ENCODE data around the gene PER1. TPM values are rescaled to one million over a fixed set of nuclear protein-coding genes. Genes with fewer than 3 reads are reported as not detected.
A peak's percentile ranks its signal among the peaks of the same experiment; 100 is the strongest.

PER1 gene
- total and polyA plus RNA-seq, 2 of the 13 experiments (the other 11 are each of a cell fraction or from before 2014, with no cell fraction given): 2.6 to 3.6 TPM

GRCh38 chr17:8156246-8156992 is 4.2 kb upstream of the PER1 start (continued):
- TF ChIP-seq E2F1 (CRISPR knock-in tag; IDR thresholded peaks at IDR 0.05) (peak; percentile 36; the same call in 1 of the 2 replicates), GPN1 (CRISPR knock-in tag; IDR thresholded peaks at IDR 0.05; ENCODE audit: borderline replicate concordance) (no peak), ZNF292 (CRISPR knock-in tag; IDR thresholded peaks at IDR 0.05; ENCODE audit: borderline replicate concordance, low read depth) (no peak), SALL1 (CRISPR knock-in tag; IDR thresholded peaks at IDR 0.05) (no peak), KMT2B (CRISPR knock-in tag; IDR thresholded peaks at IDR 0.05) (no peak), GRHL1 (CRISPR knock-in tag; conservative IDR thresholded peaks at IDR 0.05) (no peak), IRF1 (CRISPR knock-in tag; IDR thresholded peaks at IDR 0.05; ENCODE audit: low read depth) (no peak), ZHX2 (IDR thresholded peaks at IDR 0.05; ENCODE audit: low read depth) (no peak), ZHX2 (CRISPR knock-in tag; IDR thresholded peaks at IDR 0.05; ENCODE audit: borderline replicate concordance) (no peak), ZNF639 (CRISPR knock-in tag; conservative IDR thresholded peaks at IDR 0.05) (no peak), ZNF251 (CRISPR knock-in tag; IDR thresholded peaks at IDR 0.05) (no peak), PAWR (CRISPR knock-in tag; IDR thresholded peaks at IDR 0.05; ENCODE audit: borderline replicate concordance) (no peak), ZNF570 (CRISPR knock-in tag; IDR thresholded peaks at IDR 0.05; ENCODE audit: borderline replicate concordance) (no peak), KDM6A (CRISPR knock-in tag; IDR thresholded peaks at IDR 0.05; ENCODE audit: low read depth) (no peak), NFYC (CRISPR knock-in tag; IDR thresholded peaks at IDR 0.05) (peak; percentile 94), ZNF792 (CRISPR knock-in tag; IDR thresholded peaks at IDR 0.05) (no peak)

Measured in HepG2 (cell line).